ENCODE results near the gene HOMER3.
"Not testable (repeated sequence)": the region's sequence is repeated elsewhere in the genome, so short reads cannot be mapped to it uniquely, and the experiment has no call there.

Gene HOMER3

GRCh38 chr19:18904334-18905057 is 36.5 kb downstream of the HOMER3 start:
- no peak for TF ChIP-seq CTCF (IDR thresholded peaks at IDR 0.05; ENCODE audit: extremely low read depth, missing control alignments)

GRCh38 chr19:18903156-18904037 is 37.6 kb downstream of the HOMER3 start:
- DNase-seq (ENCODE audit: low spot score) = no peak
- no peak for TF ChIP-seq CTCF (IDR thresholded peaks at IDR 0.05; ENCODE audit: extremely low read depth, missing control alignments)

More at GRCh38 chr19:18904334-18905057, 36.5 kb downstream of the HOMER3 start:
- DNase-seq (ENCODE audit: low spot score) = no peak

- DNase-seq (ENCODE audit: low spot score) = not testable (repeated sequence)
These were observed 38.5 kb downstream of the HOMER3 start for GRCh38 chr19:18902519-18902918.

GRCh38 chr19:18901491-18901890 is 39.5 kb downstream of the HOMER3 start:
- no peak for TF ChIP-seq CTCF (IDR thresholded peaks at IDR 0.05; ENCODE audit: extremely low read depth, missing control alignments)
- no peak for DNase-seq (ENCODE audit: low spot score)

GRCh38 chr19:18900700-18901481 is 40.1 kb downstream of the HOMER3 start:
- DNase-seq (ENCODE audit: low spot score) = no peak
- no peak for TF ChIP-seq CTCF (IDR thresholded peaks at IDR 0.05; ENCODE audit: extremely low read depth, missing control alignments)

- no peak for TF ChIP-seq CTCF (IDR thresholded peaks at IDR 0.05; ENCODE audit: extremely low read depth, missing control alignments)
- DNase-seq (ENCODE audit: low spot score) = no peak
These were observed 41.1 kb downstream of the HOMER3 start for GRCh38 chr19:18899624-18900560.
